ENCODE results near the gene ZNF530. TPM values are rescaled to one million over a fixed set of nuclear protein-coding genes. Genes with fewer than 3 reads are reported as not detected.

ZNF530 gene
- total RNA-seq, 1 experiment from 2014 or later = 3.8 TPM

- in situ Hi-C loops (cut with HindIII; ENCODE audit: low pct_unique_long_range_greater_than_20kb, low sequenced_read_pairs) = no loop called here
- DNase-seq (ENCODE audit: low read depth, low spot score) = no peak
These were observed 56.7 kb downstream of the ZNF530 start for GRCh38 chr19:57656346-57656745.

Other genes with a start within 250 kb of the ZNF530 start
- gene ZNF304, start 248.6 kb upstream of the ZNF530 start, total RNA-seq (2014; rRNA removed; shearing (Covaris generic)) = 6.7 and 7.6 TPM in 2 replicates
- 12.4 and 14.8 TPM in 2 replicates for gene TRAPPC2B, start 236.3 kb upstream of the ZNF530 start, total RNA-seq (2014; rRNA removed; shearing (Covaris generic))
- gene ZNF547, start 236.3 kb upstream of the ZNF530 start, total RNA-seq (2014; rRNA removed; shearing (Covaris generic)) = 1.5 and 1.8 TPM in 2 replicates
- 12.7 and 13.7 TPM in 2 replicates for gene ZNF548, start 210.0 kb upstream of the ZNF530 start, total RNA-seq (2014; rRNA removed; shearing (Covaris generic))
- 4.6 and 4.8 TPM in 2 replicates for gene ZNF17, start 188.7 kb upstream of the ZNF530 start, total RNA-seq (2014; rRNA removed; shearing (Covaris generic))
- 9.8 and 9.9 TPM in 2 replicates for gene ZNF749, start 164.6 kb upstream of the ZNF530 start, total RNA-seq (2014; rRNA removed; shearing (Covaris generic))
- 0.05 and 0.08 TPM in 2 replicates for gene VN1R1, start 142.7 kb upstream of the ZNF530 start, total RNA-seq (2014; rRNA removed; shearing (Covaris generic))
- 6.6 and 6.8 TPM in 2 replicates for gene ZNF772, start 122.3 kb upstream of the ZNF530 start, total RNA-seq (2014; rRNA removed; shearing (Covaris generic))
- gene ZNF419, start 112.1 kb upstream of the ZNF530 start, total RNA-seq (2014; rRNA removed; shearing (Covaris generic)) = 6.5 and 8.6 TPM in 2 replicates
- gene ZNF773, start 99.9 kb upstream of the ZNF530 start, total RNA-seq (2014; rRNA removed; shearing (Covaris generic)) = 6.6 and 10.0 TPM in 2 replicates
- 6.6 and 7.6 TPM in 2 replicates for gene ZNF549, start 72.5 kb upstream of the ZNF530 start, total RNA-seq (2014; rRNA removed; shearing (Covaris generic))
- 6.1 and 7.1 TPM in 2 replicates for gene ZNF550, start 40.0 kb upstream of the ZNF530 start, total RNA-seq (2014; rRNA removed; shearing (Covaris generic))
- 4.5 and 4.6 TPM in 2 replicates for gene ZNF416, start 21.0 kb upstream of the ZNF530 start, total RNA-seq (2014; rRNA removed; shearing (Covaris generic))
- 1.7 and 2.3 TPM in 2 replicates for gene ZIK1, start 15.7 kb upstream of the ZNF530 start, total RNA-seq (2014; rRNA removed; shearing (Covaris generic))
- gene ZNF134, start 14.4 kb downstream of the ZNF530 start, total RNA-seq (2014; rRNA removed; shearing (Covaris generic)) = 15.4 and 16.3 TPM in 2 replicates
- 10.4 TPM in 2 replicates for gene ZNF211, start 33.3 kb downstream of the ZNF530 start, total RNA-seq (2014; rRNA removed; shearing (Covaris generic))
- not detected in 2 replicates for gene ZSCAN4, start 69.0 kb downstream of the ZNF530 start, total RNA-seq (2014; rRNA removed; shearing (Covaris generic))
- 10.0 and 15.2 TPM in 2 replicates for gene ZNF551, start 82.1 kb downstream of the ZNF530 start, total RNA-seq (2014; rRNA removed; shearing (Covaris generic))
- gene ZNF154, start 109.3 kb downstream of the ZNF530 start, total RNA-seq (2014; rRNA removed; shearing (Covaris generic)) = 0.03 TPM in 1 of 2 replicates, not detected in the other
- 5.0 and 5.5 TPM in 2 replicates for gene ZNF671, start 127.7 kb downstream of the ZNF530 start, total RNA-seq (2014; rRNA removed; shearing (Covaris generic))
- gene ZNF776, start 146.9 kb downstream of the ZNF530 start, total RNA-seq (2014; rRNA removed; shearing (Covaris generic)) = 5.5 and 6.6 TPM in 2 replicates
- gene ZNF586, start 169.8 kb downstream of the ZNF530 start, total RNA-seq (2014; rRNA removed; shearing (Covaris generic)) = 9.4 and 10.0 TPM in 2 replicates
- gene ZNF552, start 215.0 kb downstream of the ZNF530 start, total RNA-seq (2014; rRNA removed; shearing (Covaris generic)) = 4.5 and 4.9 TPM in 2 replicates
- 19.0 and 21.2 TPM in 2 replicates for gene ZNF587B, start 230.4 kb downstream of the ZNF530 start, total RNA-seq (2014; rRNA removed; shearing (Covaris generic))
- gene ZNF587, start 250.0 kb downstream of the ZNF530 start, total RNA-seq (2014; rRNA removed; shearing (Covaris generic)) = 10.2 and 13.2 TPM in 2 replicates